HPDE6-E6E7 (cell line): ENCODE data around the gene YJEFN3.

ENCODE experiments used
- DNase-seq: peaks from one replicate; pipeline ENCODE4 v3.0.0; 2011; ENCODE audit warnings: missing footprints; ENCODE audit errors: extremely low spot score

The YJEFN3 gene

DNA sequence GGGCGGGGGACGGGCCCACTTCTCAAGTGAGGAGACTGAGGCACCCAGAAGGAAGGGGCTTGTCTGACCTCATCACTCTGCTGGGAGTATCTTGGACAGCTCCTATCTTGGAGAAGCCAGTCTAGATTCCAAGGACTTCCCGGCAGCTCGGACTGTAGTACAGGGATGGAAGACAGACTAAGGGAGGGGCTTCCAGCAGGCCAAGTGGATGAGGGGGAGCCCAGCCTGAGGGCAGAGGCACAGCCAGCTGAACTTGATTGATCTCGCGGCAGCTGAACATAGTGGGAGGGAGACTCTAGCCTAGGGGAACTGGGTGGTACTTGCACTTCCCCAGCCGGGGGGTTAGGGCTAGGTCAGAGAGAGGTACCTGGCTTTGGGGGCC is 10.1 kb downstream of the YJEFN3 start:
- DNase-seq, result no peak

DNA sequence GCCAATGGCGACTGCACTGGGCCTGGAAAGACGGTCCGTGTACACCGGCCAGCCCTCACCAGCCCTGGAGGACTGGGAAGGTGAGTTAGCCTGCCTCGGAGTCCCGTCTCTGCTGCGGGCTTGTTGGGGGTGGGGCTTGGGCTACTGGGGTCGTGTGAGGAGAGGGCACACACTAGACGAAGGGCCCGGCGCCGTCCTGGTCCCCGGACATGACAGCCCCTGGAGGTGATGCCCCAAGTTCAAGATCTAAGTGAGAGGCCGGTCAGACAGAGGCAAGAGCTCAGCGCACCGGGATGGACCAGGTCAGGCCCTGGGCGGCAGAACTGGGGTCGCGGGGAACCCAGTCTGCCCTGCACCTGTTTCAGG is 11.0 kb downstream of the YJEFN3 start:
- DNase-seq, result no peak

DNA sequence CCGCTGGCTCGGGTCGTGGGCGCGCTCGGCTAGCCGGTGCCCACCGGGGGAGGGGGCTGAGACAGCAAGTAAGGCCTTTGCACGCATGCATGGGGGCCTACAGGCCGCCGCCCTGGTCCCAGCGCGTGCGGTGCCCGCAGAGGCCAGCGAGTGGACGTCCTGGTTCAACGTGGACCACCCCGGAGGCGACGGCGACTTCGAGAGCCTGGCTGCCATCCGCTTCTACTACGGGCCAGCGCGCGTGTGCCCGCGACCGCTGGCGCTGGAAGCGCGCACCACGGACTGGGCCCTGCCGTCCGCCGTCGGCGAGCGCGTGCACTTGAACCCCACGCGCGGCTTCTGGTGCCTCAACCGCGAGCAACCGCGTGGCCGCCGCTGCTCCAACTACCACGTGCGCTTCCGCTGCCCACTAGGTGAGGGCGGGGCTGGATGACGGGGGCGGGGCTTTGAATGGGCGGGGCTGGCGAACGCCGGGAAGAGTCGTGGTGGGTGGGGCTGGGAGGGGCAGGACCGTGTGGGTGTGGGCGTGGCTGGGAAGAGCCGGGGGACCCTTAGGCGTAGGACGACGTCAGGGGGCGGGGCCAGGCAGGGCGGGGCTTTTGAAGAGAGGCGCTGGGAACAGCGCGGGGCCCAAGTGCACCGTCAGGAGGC is 11.5 kb downstream of the YJEFN3 start:
- peak; percentile 64 for DNase-seq

DNA sequence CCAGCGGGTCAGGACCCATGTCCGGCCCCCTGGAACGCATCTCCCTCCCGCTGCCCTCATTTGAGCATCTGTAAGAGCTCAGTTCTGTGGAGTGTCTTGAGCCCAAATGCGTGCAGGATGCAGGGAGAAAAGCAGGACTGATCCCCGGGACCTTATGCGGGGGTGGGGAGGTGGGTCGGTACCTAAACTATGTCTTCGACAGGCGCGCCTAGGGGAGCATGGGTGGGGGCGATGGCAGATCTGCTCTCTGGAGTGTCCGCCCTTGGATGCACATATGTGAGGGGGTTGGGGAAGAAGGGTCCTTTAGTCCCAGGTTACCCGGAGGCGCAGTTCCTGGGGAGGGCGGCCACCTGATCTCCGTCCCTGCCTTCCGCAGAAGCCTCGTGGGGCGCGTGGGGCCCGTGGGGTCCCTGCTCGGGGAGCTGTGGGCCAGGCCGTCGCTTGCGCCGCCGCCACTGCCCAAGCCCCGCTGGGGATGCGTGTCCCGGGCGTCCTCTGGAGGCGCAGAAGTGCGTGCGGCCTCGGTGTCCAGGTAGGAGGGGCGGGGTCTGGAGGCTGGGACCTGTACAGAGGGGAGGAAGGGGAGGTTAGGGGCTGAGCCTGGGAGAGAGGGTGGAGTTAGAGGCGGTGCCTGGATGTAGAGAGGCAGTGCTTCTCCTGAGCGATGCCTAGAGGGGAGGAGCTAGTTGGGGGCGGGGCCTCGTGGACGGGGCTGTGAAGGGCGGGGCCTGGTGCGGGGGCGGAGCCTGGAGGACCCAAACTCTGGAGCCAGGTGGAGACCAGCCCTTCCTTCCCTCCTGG is 12.2 kb downstream of the YJEFN3 start:
- DNase-seq, result peak; percentile 87

DNA sequence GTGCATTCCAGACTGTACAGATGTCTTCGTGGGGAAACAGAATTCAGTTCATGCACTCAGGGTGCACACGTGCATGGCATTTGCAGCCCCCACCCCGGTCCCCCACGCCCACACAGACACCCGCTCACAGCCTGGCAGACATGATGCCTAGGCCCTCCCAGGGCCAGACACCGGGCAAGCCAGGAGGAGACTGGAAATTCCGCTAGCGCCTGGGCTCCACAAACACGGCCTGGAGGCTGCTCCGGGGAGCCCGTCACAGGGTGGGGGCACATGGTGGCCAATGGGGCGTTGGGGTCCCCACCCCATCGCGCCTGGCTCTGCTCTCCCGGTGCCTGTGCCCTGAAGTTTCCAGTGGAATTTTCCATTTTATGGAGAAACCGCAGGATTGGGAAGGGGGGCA is 12.9 kb downstream of the YJEFN3 start:
- no peak for DNase-seq

DNA sequence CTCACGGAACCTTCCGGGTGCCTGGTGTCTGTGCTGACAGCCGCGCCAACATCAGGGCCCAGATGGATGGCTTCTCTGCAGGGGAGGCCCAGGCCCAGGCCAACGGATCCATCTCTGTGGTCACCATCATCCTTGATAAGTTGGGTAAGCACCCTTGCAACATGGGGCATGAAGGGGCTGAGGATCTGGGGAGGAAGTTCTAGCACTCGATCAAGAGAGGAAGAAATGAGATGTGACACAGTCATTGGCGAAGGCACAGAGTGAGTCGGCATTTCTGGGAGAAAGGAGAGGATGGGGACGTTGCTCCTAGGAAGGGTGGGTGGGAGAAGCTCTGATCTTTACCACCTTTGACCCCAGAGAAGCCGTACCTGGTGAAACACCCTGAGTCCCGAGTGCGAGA is 13.8 kb downstream of the YJEFN3 start:
- DNase-seq, result no peak

DNA sequence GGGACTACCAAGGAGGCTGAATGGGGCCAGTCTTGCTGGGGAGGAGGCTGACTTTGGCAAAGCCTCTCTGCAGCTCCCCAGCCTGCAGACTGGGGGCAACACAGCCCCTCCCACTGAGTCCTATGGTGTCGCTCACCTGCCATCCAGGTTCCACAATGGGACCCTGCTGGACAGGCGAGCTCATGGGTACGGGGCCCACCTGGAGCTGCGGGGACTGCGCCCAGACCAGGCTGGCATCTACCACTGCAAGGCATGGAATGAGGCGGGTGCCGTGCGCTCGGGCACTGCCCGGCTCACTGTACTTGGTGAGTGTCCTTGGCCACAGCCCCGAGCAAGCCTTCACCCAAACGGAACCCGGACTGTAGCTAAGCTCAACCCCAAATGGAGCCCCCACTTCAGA is 14.4 kb downstream of the YJEFN3 start:
- no peak for DNase-seq

DNA sequence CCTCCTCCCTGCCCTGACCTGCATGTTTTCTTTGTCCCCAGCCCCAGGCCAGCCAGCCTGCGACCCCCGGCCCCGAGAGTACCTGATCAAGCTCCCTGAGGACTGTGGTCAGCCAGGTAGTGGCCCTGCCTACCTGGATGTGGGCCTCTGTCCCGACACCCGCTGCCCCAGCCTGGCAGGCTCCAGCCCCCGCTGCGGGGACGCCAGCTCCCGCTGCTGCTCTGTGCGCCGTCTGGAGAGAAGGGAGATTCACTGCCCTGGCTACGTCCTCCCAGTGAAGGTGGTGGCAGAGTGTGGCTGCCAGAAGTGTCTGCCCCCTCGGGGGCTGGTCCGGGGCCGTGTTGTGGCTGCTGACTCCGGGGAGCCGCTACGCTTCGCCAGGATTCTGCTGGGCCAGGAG is 14.9 kb downstream of the YJEFN3 start:
- no peak for DNase-seq

DNA sequence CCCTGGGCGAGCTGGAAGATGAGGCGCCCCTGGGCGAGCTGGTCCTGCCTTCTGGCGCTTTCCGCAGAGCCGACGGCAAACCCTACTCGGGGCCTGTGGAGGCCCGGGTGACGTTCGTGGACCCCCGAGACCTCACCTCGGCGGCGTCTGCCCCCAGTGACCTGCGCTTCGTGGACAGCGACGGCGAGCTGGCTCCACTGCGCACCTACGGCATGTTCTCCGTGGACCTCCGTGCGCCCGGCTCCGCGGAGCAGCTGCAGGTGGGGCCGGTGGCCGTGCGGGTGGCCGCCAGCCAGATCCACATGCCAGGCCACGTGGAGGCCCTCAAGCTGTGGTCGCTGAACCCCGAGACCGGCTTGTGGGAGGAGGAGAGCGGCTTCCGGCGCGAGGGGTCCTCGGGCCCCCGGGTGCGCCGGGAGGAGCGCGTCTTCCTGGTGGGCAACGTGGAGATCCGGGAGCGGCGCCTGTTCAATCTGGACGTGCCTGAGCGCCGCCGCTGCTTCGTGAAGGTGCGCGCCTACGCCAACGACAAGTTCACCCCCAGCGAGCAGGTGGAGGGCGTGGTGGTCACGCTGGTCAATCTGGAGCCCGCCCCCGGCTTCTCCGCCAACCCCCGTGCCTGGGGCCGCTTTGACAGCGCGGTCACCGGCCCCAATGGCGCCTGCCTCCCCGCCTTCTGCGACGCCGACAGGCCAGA is 15.7 kb downstream of the YJEFN3 start:
- no peak for DNase-seq

DNA sequence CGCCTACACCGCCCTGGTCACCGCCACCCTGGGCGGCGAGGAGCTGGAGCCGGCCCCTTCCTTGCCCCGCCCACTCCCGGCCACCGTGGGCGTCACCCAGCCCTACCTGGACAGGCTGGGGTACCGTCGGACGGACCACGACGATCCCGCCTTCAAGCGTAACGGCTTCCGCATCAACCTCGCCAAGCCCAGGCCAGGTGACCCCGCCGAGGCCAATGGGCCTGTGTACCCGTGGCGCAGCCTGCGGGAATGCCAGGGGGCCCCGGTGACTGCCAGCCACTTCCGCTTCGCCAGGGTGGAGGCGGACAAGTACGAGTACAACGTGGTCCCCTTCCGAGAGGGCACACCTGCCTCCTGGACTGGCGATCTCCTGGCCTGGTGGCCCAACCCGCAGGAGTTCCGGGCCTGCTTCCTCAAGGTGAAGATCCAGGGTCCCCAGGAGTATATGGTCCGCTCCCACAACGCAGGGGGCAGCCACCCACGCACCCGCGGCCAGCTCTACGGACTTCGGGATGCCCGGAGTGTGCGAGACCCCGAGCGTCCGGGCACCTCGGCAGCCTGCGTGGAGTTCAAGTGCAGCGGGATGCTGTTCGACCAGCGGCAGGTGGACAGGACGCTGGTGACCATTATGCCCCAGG is 16.4 kb downstream of the YJEFN3 start:
- no peak for DNase-seq

DNA sequence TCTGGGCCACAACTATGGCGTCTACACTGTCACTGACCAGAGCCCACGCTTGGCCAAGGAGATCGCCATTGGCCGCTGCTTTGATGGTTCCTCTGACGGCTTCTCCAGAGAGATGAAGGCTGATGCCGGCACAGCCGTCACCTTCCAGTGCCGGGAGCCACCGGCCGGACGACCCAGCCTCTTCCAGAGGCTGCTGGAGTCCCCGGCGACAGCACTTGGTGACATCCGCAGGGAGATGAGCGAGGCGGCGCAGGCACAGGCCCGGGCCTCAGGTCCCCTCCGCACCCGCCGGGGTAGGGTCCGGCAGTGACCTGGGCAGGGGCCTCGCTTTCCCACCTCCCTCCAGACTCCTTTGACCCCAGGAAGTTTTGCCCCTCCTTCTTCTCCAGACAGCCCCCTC is 17.0 kb downstream of the YJEFN3 start:
- no peak for DNase-seq

DNA sequence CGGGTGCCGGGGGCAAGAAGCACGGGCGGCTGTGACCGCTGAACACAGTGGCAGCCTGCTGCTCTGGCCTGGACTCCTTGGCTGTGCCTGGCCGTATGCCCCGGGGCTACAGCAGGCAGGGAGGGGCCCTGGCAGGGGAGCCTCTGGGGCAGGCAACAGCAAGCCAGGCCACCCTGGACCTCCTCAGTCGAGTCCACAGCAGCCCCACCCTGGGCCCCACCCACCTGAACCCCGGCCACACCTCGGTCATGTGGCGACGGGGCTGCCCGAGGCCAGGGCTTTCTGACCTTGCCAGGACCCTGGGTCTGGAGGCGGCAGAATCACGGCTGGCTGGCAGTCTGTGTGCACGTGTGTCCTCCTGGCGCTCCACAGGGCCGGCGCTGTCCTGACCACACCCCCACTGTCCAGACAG is 18.0 kb downstream of the YJEFN3 start:
- no peak for DNase-seq

DNA sequence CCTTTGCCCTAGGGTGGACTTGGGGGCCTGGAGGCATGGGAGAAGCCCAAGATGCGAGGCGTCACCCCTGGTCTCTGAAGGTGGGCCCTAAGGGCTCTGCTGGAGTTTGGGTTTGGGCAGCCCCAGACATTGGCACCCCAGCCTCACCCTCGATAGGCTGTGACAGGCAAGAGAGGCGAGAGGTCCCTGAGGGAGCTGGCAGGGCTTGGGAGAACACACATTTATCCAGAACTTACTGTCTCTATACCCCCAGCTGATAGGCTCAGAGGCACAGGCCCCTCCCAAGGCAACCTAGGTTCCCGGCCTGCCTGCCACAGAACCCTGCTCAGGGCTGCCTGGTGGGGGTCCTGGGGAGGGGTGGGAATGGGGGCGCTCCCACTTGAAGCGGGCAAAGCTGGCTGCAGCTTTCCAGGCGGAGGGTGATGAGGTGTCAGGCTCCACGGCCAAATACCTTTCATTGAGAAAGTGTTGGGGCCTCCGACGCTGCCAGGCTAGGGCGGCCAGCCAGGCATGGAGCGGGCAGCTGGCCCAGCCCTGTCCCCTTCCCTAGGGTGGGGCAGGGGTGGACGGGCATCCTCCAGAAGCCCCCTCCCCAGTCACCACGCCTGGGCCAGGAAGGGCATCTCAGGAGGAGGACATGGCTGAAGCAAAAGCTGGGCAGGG is 19.1 kb downstream of the YJEFN3 start:
- DNase-seq, result no peak

DNA sequence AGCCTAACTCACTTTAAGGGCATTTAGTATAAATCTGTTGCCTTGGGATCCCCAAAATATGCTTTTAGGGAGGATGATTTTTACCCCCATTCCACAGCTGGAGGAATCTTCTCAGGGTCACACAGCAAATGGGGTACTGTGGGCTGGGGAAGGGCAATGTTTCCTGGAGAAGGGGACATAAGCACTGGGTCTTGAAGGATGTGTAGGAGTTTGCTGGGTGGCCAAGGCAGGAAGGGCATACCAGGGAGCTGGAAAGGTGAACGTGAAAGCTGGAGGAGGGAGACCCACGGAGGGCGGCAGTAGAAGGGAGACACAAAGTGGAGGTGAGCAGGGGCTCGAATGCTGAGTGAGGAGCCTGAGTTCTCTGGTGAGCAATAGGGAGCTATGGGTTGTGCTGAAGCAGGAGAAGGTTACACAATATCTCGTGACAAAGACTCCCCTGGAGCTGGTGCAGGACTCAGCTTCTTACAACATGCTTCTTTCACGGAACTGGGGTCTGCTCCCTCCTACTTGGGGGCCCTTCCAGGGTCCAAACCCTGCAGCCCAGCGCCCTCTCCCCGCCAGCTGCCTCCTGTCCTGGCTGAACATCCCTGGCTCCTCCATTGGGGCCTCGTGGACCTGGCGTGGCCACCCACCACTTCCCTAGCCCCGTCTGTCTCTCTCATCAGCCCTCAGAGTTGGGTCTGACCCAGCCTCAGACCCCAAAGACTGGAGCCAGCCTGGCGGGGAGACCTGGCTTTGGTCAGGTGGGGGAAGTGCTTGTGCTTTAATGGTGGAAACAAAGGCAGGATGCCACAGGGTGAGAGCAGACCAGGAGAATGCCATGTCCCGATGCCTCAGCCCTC is 20.4 kb downstream of the YJEFN3 start:
- no peak for DNase-seq

DNA sequence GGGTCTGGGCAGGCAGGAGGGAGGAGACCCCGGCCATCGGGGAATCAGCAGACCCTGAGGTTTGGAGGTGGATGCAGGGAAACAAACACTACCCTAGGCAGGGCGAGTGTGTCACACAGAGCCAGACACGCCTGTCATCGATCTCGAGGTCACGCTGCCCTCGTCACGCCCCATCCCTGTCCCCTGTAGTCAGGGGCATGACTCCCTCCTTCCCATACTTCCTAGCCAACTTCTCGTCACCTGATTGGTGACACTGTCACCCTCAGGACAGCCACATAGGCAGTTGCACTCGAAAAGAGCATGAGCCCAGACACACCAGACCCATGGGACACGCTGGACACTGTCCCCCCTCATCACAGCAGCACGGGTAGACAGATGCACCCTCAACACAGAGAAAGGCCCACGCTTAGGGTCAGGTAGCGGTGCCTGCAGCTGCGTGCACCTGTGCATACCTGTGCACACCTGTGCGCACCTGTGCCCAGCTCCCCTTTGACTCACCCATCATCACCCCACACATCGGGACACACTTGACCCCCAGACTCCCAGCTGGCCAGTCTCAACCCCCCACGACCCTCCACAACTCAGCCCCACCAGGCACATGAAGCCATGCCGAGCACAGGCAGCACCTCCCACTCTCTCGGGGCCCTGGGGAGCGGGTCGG is 21.2 kb downstream of the YJEFN3 start:
- no peak for DNase-seq

DNA sequence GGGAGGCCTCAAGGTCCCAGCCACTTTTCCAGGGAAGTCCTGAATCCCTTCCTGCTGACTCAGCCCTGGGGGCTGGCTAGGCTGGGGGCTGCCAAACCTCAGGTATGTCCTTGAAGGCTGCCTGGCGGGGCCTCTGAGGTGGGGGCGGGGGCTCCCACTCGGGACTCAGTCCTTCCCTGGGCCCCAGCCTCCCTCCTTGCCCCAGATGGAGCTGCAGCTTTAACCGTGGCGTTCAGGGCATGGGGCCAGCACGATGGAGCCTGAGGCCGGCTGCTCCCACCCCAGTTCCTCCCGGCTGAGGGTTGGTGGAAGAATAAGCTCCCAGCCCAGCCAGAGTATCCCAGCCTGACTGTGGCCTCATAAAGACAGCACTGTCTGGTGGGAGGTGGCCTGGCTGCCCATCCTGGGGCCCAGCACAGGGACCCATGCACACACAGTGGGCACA is 21.8 kb downstream of the YJEFN3 start:
- no peak for DNase-seq

DNA sequence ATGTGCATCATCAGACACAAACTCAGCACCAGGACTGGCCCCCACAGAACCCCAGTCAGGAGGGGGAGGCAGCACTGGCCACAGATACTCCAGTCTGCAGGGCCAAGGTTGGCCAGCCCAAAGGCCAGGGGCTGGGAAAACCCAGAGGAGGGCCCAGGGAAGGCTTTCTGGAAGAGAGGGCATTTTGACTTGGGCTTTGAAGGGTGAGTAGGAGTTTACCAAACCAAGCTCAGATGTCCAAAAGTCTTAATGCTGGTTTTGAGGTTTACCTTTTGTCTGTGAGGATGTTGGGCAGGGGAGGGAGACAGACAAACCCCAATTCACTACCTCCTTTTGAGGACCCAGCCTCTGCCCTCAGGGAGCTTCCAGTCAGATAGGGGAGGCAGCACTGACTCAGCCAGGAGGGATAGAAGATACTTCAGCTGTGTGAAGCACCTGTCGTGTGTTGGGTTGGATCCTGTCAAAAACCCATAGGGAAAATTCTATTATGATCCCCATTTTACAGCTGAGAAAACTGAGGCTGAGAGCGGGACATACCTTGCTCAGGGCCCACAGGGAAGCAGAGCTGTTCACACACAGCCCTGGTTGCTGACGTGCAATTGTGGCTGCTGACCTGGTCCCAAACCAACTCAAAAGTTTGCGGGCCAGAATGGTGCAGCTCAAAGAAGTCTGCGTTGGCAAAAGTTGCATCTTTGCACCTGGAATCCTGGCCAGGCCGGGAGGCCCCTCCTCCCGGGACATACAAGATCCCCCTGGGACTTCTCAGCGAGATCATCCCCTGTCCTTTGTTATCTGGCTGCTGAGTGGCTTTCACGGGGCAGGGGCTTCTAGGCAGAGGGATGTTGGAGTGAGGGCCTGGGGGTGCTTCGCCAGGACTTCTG is 22.5 kb downstream of the YJEFN3 start:
- no peak for DNase-seq

DNA sequence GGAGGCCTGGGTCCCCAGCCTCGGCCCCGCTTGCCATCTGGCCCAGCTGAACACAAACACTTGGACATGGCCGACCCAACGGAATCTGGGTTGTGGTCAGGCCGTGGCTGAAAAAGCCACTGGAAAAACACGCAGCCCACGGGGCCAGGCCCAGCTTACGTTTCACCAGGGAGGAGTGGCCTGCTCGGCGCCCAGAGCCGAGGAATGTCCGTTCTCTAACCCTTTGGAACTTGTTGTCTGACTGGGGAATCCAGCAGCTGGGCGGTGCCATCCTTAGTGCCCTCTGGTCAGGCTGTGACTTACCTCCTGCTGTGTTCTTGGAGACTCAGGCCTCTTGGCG is 23.1 kb downstream of the YJEFN3 start:
- DNase-seq, result no peak

DNA sequence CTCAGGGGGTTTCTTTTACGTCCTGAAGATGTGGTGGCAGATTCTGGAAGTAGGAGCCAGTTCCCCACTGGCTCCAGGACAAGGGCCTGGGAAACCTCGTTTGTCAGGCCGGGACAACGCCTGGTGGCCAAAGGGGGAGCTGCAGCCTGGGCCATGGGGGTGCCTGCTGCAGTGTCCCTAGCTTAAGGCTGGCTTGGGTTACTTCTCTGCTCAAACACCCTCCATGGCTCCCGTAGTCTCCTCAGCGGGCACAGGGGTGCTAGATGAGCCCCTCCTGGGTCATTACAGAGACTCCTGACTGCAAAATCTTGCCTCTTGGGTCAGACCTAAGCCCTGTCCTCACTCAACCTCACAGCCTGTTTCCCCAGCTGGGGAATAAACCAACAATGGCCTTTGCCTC is 24.1 kb downstream of the YJEFN3 start:
- peak; percentile 64 for DNase-seq

DNA sequence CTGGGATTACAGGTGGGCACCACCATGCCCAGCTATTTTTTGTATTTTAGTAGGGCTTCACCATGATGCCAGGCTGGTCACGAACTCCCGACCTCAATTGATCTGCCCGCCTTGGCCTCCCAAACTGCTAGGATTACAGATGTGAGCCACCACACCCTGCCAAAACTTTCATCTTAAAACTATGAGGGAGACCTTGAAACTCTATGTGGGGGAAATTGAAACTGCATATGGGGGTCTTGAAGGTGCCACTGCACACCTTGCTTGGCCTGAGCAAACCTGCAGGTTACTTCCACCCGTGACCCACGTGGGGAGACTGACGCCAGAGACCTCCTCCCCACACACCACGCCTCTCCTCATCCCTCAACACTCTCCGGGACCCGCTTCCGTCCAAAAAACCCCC is 25.0 kb downstream of the YJEFN3 start:
- DNase-seq, result no peak
